GM06990 (cell line): ENCODE data around the gene TP63.

ENCODE experiments used
- DNase-seq: peaks from one replicate; pipeline ENCODE4 v3.0.0-alpha.2; 2011; ENCODE audit not compliant: insufficient read length; ENCODE audit errors: extremely low read depth
- H3K27me3 ChIP-seq: replicated peaks from 2 replicates; pipeline ENCODE4 v1.6.0; 2011; ENCODE audit warnings: low read length; ENCODE audit not compliant: control insufficient read depth, insufficient read depth
- H3K36me3 ChIP-seq: 2 replicates; pipeline ENCODE4 v1.5.1; 2011; ENCODE audit warnings: low read length; ENCODE audit not compliant: control insufficient read depth, insufficient read depth
- H3K4me3 ChIP-seq: replicated peaks from 2 replicates; pipeline ENCODE4 v1.5.1; 2011; ENCODE audit warnings: low read depth, mild to moderate bottlenecking, control low read depth, low read length
- TF ChIP-seq, protein P1 (sequence below): IDR thresholded peaks from 2 replicates; pipeline ENCODE4 v1.5.1; 2011; ENCODE audit warnings: low read length, control low read depth, mild to moderate bottlenecking, inconsistent platforms; ENCODE audit not compliant: insufficient read depth, poor library complexity, severe bottlenecking

The TP63 gene

DNA sequence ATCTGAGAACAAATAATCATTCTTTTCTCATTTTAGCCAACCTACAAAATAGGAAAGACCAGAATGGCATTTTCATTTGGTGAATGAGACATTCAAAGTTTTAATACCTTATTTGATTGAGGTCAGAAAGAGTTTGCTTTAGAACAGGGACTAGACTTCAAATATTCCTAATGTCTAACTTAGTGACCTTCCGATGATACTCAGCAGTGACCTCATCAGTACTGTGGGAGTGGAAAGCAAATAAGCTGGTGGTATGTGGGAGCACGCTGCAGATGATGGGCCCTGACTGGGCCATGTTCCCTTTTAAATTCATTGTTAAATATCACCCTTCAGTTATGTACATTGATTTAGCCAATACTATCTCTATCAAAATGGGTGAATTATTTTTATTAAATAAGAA, 266.2 kb downstream of the TP63 start:
- no peak for DNase-seq
- Histone ChIP-seq H3K27me3 (no peaks in the 10 kb centered on the region), H3K4me3 (no peak overlapping the region), H3K36me3 (no peaks in the 10 kb centered on the region; the same call in none of the 2 replicates)
- TF ChIP-seq, protein P1, sequence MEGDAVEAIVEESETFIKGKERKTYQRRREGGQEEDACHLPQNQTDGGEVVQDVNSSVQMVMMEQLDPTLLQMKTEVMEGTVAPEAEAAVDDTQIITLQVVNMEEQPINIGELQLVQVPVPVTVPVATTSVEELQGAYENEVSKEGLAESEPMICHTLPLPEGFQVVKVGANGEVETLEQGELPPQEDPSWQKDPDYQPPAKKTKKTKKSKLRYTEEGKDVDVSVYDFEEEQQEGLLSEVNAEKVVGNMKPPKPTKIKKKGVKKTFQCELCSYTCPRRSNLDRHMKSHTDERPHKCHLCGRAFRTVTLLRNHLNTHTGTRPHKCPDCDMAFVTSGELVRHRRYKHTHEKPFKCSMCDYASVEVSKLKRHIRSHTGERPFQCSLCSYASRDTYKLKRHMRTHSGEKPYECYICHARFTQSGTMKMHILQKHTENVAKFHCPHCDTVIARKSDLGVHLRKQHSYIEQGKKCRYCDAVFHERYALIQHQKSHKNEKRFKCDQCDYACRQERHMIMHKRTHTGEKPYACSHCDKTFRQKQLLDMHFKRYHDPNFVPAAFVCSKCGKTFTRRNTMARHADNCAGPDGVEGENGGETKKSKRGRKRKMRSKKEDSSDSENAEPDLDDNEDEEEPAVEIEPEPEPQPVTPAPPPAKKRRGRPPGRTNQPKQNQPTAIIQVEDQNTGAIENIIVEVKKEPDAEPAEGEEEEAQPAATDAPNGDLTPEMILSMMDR = no peak

DNA sequence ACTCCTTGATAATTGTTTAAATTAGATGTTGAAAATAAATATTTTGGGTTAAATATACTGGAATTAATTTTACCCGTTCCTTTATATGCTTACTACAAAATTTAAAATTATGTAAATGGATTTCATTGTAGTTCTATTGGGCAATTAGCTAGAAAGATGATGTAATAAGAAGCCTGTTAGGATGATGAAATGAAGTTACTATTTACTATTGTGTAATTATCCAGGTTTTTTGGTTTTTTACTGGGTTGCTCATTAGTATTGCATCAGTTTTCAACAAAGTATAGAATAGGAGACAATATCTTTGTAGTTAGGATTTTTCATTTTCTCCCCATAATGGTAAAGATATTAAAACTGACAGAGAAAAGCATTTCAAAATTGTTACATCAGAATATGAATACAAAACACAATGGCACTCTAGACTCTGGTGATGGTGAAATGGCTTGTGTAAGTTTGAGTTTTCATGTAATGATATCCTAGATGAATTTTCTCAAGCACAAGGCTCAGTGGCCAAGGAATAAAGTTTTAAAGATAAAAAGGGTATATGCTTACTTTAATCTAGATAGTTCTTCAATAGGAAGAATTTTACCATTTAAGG, 267.5 kb downstream of the TP63 start:
- H3K27me3 ChIP-seq = no peaks in the 10 kb centered on the region
- no peak for DNase-seq

DNA sequence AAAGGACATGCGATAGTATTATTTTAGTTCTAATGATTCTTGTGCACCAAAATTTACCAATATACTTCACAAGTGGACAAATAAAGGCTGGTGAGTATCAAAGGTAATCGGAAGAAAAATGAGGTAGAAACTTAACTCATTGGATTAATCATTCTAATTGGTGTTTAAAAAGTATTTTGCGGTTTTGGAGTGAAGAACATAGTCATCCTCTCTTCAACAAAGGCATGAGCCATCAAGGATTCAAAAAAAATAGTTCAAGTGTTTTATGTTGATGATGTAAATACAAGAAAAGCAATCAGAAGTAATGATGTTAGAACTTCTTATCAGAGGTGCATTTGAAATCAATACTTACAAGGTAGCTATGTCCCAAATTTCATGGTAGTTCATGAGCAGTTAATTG, 268.0 kb downstream of the TP63 start:
- H3K27me3 ChIP-seq = no peaks in the 10 kb centered on the region
- DNase-seq = no peak
- H3K4me3 ChIP-seq = no peak overlapping the region
- H3K36me3 ChIP-seq = no peaks in the 10 kb centered on the region; the same call in 1 of the 2 replicates
- TF ChIP-seq, protein P1 = no peak

More for the DNA sequence above, 267.5 kb downstream of the TP63 start:
- TF ChIP-seq, protein P1 = no peak
- Histone ChIP-seq H3K36me3 (no peaks in the 10 kb centered on the region; the same call in 1 of the 2 replicates), H3K4me3 (no peak overlapping the region)

DNA sequence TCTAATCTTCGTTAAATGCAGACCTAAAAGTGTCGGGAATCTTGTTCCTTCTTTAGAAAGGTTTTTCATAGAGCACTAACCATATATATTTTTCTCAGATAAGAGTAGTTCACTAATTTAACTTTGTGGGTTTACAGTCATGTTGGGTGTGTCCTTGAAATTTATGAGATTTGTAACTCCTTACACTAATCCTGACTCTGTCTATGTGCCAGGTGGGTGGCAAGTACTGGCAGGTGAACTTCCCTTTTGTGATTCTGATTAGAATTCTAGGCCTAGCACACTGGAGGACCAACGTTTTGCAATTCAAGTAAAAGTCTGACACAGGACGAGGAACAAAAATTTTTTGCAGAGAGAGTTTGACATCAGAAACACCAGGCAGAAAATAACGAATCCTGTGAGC, 269.4 kb downstream of the TP63 start:
- DNase-seq = no peak
- Histone ChIP-seq H3K36me3 (no peaks in the 10 kb centered on the region; the same call in 1 of the 2 replicates), H3K4me3 (no peak overlapping the region), H3K27me3 (no peaks in the 10 kb centered on the region)
- TF ChIP-seq, protein P1 = no peak

DNA sequence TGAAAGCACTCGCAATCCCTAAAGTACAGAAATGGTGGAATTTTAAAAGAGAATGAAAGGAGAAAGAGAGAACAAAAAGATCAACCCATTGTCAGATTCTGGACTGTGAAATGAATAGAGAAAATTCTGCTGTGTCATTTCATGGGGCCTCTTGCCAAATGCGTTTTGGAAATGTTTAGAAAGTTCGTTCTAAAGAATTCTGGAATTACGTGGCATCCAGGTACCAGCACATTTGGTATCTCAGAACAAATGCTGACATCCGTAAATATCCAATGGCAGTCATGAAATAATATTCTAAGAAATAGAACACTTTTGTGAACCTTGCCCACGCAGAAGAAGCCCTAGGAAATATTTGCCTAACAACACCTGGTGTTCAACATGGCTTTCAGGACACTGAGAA, 270.3 kb downstream of the TP63 start:
- TF ChIP-seq, protein P1 = no peak
- DNase-seq = no peak
- Histone ChIP-seq H3K27me3 (no peaks in the 10 kb centered on the region), H3K36me3 (no peaks in the 10 kb centered on the region; the same call in 1 of the 2 replicates), H3K4me3 (no peak overlapping the region)
